ENCODE data around the gene TRPM1.

Gene TRPM1

DNA sequence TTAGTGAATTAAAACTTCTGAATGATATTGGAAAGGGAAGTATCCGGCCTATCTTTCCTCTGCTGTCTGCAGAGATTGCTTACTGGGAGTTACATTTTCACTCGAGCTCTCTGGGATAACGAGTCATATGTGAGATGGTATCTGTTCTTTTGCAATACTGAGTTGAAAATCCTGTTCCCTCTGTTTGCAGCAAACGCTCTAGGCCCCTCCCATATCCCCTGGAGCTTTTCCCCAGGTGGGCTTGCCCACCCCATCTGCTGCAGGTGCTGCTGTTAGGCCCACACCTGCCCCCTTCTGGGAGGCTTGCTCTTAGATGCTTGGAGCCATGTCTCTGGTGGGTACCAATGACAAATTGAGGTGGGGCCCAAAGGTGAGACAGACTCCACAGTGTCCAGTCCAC lies 67.4 kb downstream of the TRPM1 start:
- TF ChIP-seq BHLHE40 (IDR thresholded peaks at IDR 0.05; ENCODE audit: borderline replicate concordance) (no peak), ARNT (IDR thresholded peaks at IDR 0.05) (no peak), FOXK2 (IDR thresholded peaks at IDR 0.05) (no peak)
- DNase-seq (ENCODE audit: extremely low spot score), result no peak
- ChIA-PET CTCF (no interaction called here), POLR2A (no interaction called here)

DNA sequence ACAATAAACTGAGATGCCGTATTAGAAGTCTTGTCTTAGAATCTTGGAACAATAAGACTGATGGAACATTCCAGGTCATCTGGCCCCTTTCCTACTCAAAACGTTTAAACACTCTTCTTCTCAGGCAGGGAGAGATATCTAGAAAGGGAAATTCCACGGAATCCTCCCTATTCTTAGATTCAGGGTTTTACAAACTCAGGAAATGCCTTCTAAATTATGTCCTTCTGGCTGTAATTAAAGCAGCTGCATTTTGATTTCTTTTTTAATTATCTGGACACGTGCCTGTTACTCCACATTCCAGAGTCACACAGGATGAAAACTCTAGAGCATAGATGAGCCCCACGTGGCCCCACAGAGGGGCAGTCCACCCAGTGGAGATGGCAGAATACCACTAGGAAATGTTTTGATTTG lies 68.6 kb downstream of the TRPM1 start:
- ChIA-PET CTCF (no interaction called here), POLR2A (no interaction called here)
- TF ChIP-seq L3MBTL2 (conservative IDR thresholded peaks at IDR 0.05) (no peak), ZNF384 (IDR thresholded peaks at IDR 0.05) (no peak), CTBP1 (IDR thresholded peaks at IDR 0.05; ENCODE audit: borderline replicate concordance) (no peak), SP1 (IDR thresholded peaks at IDR 0.05) (no peak), ELF4 (IDR thresholded peaks at IDR 0.05) (no peak), FOXA1 (IDR thresholded peaks at IDR 0.05) (no peak), FOXM1 (IDR thresholded peaks at IDR 0.05; ENCODE audit: borderline replicate concordance) (no peak), LEF1 (IDR thresholded peaks at IDR 0.05; ENCODE audit: borderline replicate concordance) (no peak), SUZ12 (IDR thresholded peaks at IDR 0.05) (no peak), HDGF (IDR thresholded peaks at IDR 0.05; ENCODE audit: borderline replicate concordance) (no peak), NFRKB (IDR thresholded peaks at IDR 0.05) (no peak), TARDBP (IDR thresholded peaks at IDR 0.05) (no peak), ARNT (IDR thresholded peaks at IDR 0.05) (no peak), BHLHE40 (IDR thresholded peaks at IDR 0.05; ENCODE audit: borderline replicate concordance) (no peak), FOXK2 (IDR thresholded peaks at IDR 0.05) (no peak)
- TF ChIP-seq, protein P1, sequence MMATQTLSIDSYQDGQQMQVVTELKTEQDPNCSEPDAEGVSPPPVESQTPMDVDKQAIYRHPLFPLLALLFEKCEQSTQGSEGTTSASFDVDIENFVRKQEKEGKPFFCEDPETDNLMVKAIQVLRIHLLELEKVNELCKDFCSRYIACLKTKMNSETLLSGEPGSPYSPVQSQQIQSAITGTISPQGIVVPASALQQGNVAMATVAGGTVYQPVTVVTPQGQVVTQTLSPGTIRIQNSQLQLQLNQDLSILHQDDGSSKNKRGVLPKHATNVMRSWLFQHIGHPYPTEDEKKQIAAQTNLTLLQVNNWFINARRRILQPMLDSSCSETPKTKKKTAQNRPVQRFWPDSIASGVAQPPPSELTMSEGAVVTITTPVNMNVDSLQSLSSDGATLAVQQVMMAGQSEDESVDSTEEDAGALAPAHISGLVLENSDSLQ (IDR thresholded peaks at IDR 0.05), result no peak
- DNase-seq (ENCODE audit: extremely low spot score), result no peak

DNA sequence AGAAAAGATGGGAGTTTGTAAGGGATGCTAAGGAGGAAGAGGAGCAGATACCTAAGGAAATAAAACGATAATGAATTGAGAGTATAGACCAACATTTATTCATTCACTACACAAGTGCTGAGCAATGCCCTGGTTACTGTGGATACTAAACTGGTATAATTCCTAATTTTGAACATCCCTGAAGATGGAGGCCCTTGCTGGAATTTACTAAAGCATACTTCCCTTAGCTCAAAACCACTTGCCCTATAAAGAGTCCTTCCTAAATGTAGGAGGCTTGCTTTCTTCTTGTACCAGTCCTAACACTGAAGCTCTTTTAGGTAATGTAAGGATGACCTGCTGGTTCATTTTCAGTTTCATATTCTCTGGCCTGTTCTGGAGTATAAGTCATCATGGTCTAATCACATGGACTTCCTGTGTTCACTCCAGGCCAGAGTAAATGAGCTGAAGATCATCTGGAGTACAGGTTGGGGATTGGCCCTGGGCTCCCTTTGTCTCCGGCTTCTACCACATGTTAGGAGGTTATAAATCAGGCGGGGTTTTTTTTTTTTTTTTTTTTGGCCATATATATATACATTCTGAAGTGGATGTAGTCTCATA lies 70.0 kb downstream of the TRPM1 start:
- TF ChIP-seq, protein P1 (IDR thresholded peaks at IDR 0.05), result no peak
- no peak for TF ChIP-seq L3MBTL2 (conservative IDR thresholded peaks at IDR 0.05)
- no peak for TF ChIP-seq ELF4 (IDR thresholded peaks at IDR 0.05)
- no peak for TF ChIP-seq FOXM1 (IDR thresholded peaks at IDR 0.05; ENCODE audit: borderline replicate concordance)
- DNase-seq (ENCODE audit: extremely low spot score), result no peak
- POLR2A ChIA-PET, result no interaction called here
- CTCF ChIA-PET, result no interaction called here

DNA sequence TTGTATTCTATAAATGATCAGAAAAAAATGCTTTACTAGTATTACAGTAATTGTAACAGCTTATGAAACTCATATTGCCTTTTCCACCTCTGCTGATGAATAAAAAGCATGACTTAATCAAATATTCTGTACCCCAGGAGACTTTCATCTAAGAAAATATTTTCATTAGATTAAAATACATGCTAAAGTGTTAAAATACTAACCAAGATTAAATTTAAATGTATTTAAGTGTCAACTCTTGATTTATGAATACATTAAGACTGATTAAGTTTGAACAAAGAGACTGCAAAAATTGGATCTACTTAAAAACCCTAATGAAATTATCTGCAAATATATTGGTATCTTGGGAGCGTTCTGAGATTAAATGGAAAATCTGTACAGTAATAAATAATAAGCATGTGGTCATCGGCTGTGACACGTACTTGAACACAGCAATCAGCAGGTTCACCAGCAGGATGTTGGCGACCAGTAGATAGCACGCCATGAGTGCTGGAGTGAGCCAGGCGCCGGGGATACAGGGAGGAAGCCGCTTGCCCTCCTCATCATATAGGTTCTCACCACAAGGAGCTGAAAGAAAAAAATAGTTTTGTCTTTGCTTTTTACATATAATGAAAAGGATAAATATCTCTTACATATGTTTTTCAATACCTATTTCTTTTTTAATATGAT lies 73.5 kb downstream of the TRPM1 start:
- no peak for DNase-seq (ENCODE audit: extremely low spot score)
- CTCF ChIA-PET, result no interaction called here
- POLR2A ChIA-PET, result no interaction called here
- TF ChIP-seq ZNF384 (IDR thresholded peaks at IDR 0.05), result no peak
- no peak for TF ChIP-seq CTBP1 (IDR thresholded peaks at IDR 0.05; ENCODE audit: borderline replicate concordance)
- no peak for TF ChIP-seq FOXK2 (IDR thresholded peaks at IDR 0.05)
- no peak for TF ChIP-seq FOXA1 (IDR thresholded peaks at IDR 0.05)
- TF ChIP-seq LEF1 (IDR thresholded peaks at IDR 0.05; ENCODE audit: borderline replicate concordance), result no peak
- TF ChIP-seq HDGF (IDR thresholded peaks at IDR 0.05; ENCODE audit: borderline replicate concordance), result no peak

DNA sequence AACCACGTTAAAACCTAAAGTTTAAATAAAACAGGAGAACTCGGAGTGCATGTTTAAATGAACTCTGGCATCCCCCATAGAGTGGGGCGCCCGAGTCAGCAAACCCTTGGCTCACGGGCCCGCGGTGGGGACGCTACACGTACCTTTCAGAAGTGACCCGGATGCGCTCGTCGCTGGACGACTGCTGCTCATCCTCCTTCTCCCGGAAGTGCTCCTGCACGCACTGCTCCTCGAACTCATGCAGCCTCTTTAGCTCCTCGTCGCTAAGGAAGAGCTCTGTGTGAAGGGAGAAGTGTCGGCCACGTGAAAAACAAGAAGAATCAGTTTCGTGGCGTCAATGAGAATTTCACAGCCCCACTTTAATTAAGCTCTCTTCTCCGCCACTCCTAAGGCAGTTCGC lies 75.5 kb downstream of the TRPM1 start:
- ChIA-PET CTCF (no interaction called here), POLR2A (no interaction called here)
- no peak for DNase-seq (ENCODE audit: extremely low spot score)
- no peak for TF ChIP-seq FOXA1 (IDR thresholded peaks at IDR 0.05)
- no peak for TF ChIP-seq LEF1 (IDR thresholded peaks at IDR 0.05; ENCODE audit: borderline replicate concordance)
- TF ChIP-seq, protein P1 (IDR thresholded peaks at IDR 0.05), result no peak
- TF ChIP-seq SUZ12 (IDR thresholded peaks at IDR 0.05), result no peak
- no peak for TF ChIP-seq ELF4 (IDR thresholded peaks at IDR 0.05)
- no peak for TF ChIP-seq SP1 (IDR thresholded peaks at IDR 0.05)
- TF ChIP-seq HDGF (IDR thresholded peaks at IDR 0.05; ENCODE audit: borderline replicate concordance), result no peak
- no peak for TF ChIP-seq ARNT (IDR thresholded peaks at IDR 0.05)
- no peak for TF ChIP-seq CTBP1 (IDR thresholded peaks at IDR 0.05; ENCODE audit: borderline replicate concordance)
- TF ChIP-seq NFRKB (IDR thresholded peaks at IDR 0.05), result no peak
- no peak for TF ChIP-seq FOXM1 (IDR thresholded peaks at IDR 0.05; ENCODE audit: borderline replicate concordance)
- no peak for TF ChIP-seq TARDBP (IDR thresholded peaks at IDR 0.05)
- no peak for TF ChIP-seq L3MBTL2 (conservative IDR thresholded peaks at IDR 0.05)
- TF ChIP-seq BHLHE40 (IDR thresholded peaks at IDR 0.05; ENCODE audit: borderline replicate concordance), result no peak

DNA sequence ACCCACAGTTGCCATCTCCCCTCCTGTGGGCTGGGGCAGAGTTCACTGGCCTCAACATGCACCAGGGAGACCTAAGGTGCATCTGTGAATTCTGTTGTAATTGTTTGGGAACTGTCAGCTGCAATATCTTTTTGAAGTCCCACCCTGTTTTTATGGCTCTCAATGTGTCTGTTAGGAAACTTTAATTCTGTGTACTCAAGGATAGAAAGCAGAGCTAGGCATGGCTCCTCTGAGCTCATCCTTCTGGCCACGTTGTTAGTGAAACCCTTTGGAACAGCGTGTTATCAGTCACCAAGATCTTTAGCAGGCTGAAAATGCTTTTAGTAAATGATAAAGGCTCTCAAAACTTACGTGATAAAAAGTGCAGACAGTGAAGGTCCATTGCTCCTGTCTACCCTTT lies 76.5 kb downstream of the TRPM1 start:
- ChIA-PET CTCF (interaction anchor here (1.4 kb wide), 1 partner anchor 104 kb away, joined by 3 read pairs; no protein-coding TSS in a partner anchor), POLR2A (interaction anchor here (0.8 kb wide), 1 partner anchor 33 kb away, joined by 3 read pairs; no protein-coding TSS in a partner anchor)
- no peak for DNase-seq (ENCODE audit: extremely low spot score)

More for the DNA sequence above, 76.5 kb downstream of the TRPM1 start:
- no peak for TF ChIP-seq ELF4 (IDR thresholded peaks at IDR 0.05)
- no peak for TF ChIP-seq NFRKB (IDR thresholded peaks at IDR 0.05)
- TF ChIP-seq FOXM1 (IDR thresholded peaks at IDR 0.05; ENCODE audit: borderline replicate concordance), result no peak
- no peak for TF ChIP-seq SP1 (IDR thresholded peaks at IDR 0.05)
- TF ChIP-seq ZNF384 (IDR thresholded peaks at IDR 0.05), result no peak
- no peak for TF ChIP-seq L3MBTL2 (conservative IDR thresholded peaks at IDR 0.05)
- TF ChIP-seq FOXA1 (IDR thresholded peaks at IDR 0.05), result no peak
- TF ChIP-seq HDGF (IDR thresholded peaks at IDR 0.05; ENCODE audit: borderline replicate concordance), result no peak
- no peak for TF ChIP-seq LEF1 (IDR thresholded peaks at IDR 0.05; ENCODE audit: borderline replicate concordance)
- TF ChIP-seq, protein P1 (IDR thresholded peaks at IDR 0.05), result no peak
- no peak for TF ChIP-seq ARNT (IDR thresholded peaks at IDR 0.05)

Data from HEK293T (cell line).